Stimulated activated CD8-positive, alpha-beta memory T cell treated with anti-CD3 and anti-CD28 coated beads, Interleukin-4, amount 100 ng/mL, for 24 hours (primary cell): ENCODE data around the gene LIPC.

Experiments
- DNase-seq: peaks from one replicate; pipeline ENCODE4 v3.0.0-alpha.2; 2020; ENCODE audit warnings: low read depth

LIPC gene

DNA sequence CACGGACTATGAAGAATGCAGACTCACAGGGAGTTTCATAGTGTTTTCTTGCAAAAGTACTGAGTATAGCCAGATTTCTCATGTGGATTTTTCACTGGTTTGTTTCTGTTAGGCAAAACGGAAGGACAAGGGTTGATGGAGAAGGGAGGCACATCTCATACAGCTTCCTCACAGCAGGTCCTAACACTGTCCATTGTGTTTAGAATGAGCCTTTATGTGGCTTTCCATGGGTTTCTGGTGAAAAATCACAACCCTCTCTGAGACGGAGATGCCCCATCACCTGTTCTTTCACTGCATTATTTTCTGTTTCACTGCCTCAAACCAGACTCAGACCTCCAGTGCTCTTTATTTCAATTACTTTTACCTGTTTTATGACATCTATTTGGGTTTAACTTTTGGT is 25.0 kb upstream of the LIPC start:
- no peak for DNase-seq

DNA sequence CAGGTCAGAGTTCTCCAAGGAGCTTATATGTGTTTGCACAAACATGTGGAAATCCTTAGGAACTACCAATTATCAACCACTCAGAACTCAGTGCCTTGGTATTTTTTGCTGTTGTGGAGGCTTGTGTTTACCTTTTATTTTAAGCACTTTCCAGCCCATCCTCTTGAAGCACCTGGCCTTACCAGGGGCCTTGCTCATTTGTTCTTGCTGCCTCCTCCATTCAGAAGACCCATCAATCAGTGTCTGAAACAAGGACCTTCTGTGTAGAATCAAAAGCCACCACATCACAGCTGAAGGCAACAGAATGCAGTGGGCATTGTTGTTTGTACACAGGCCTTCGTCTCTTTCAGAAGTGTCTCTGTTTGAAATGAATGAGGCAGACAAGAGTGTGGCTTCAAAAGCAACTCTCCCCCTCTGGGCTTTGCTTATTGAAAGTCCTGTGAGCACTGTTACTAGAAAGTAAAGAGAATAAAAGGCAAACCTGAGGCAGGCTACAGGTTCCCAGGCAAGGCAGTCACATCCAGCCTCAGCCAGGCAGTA is 24.5 kb upstream of the LIPC start:
- no peak for DNase-seq

GRCh38 chr15:58407778-58408177 is 24.0 kb upstream of the LIPC start:
- DNase-seq = no peak

GRCh38 chr15:58409861-58410260 is 21.9 kb upstream of the LIPC start:
- DNase-seq = no peak

- DNase-seq = peak; percentile 7
These were observed 21.4 kb upstream of the LIPC start for GRCh38 chr15:58410353-58410752.

- DNase-seq = no peak
These were observed 18.5 kb upstream of the LIPC start for GRCh38 chr15:58413253-58413652.

DNA sequence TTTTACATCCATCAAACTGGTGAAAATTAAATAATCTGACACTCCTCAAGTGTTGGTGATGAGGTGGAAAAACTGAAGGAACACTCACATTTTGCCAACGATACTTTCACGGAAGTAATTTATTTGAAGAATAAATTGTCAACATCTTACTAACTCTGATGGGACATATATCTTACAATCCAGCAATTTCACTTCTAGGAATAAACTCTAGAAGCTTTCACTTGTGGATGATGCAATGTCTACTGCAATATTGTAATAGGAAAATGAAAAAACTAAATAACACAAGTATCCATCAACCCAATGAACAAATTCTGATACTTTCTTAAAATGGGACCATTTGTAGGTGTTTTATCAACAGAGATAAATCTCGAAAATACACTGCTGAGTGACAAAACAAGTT is 16.2 kb upstream of the LIPC start:
- DNase-seq = no peak

DNA sequence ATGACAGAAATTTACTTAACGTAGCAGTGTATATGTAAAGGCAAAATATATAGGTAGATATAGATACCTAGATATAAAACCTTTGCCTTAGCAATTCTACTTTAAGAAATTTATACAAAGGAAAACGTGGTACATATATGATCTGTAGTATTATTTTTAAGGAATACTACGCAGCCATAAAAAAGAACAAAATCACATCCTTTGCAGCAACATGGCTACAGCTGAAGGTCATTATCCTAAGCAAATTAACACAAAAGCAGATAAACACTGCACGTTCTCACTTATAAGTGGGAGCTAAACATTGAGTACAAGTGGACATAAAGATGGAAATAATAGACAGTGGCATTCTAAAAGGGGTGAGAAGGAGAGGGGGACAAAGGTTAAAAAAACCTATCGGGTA is 14.8 kb upstream of the LIPC start:
- DNase-seq = no peak

- no peak for DNase-seq
These were observed 13.7 kb upstream of the LIPC start for GRCh38 chr15:58418135-58418534.

DNA sequence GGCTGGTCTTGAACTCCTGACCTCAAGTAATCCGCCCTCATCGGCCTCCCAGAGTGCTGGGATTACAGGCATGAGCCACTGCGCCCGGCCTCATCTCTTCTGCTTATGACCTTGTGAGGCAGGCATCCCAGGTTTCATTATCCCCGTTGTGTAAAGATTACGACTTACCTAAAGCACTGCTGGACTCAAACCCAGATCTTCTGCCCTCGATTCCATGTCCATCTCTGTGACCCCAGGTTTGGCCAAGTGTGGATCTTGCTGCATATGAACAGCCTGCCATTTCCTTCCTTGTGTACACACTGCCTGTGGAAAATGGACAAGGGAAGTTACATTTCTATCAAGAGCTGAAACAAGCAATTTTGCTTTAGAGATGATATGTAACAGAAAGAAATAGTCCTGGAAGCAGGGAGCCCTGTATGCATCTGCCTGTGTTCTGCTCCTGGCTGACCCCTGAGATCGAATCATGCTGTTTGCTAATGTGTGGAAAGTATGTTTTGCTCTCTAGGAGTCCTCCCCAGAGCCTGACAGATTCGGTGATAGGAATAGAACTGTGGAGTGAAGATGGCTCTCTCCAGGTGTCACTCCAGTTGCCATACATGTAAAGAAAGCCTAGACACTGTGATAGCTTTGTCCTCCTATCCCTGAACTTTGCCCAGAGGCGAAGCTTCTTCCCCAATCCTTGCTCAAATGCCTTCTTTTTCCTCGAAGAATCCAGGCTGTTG is 11.8 kb upstream of the LIPC start:
- no peak for DNase-seq

- DNase-seq = no peak
These were observed 11.2 kb upstream of the LIPC start for GRCh38 chr15:58420579-58421043.

GRCh38 chr15:58423205-58423604 is 8.6 kb upstream of the LIPC start:
- no peak for DNase-seq

DNA sequence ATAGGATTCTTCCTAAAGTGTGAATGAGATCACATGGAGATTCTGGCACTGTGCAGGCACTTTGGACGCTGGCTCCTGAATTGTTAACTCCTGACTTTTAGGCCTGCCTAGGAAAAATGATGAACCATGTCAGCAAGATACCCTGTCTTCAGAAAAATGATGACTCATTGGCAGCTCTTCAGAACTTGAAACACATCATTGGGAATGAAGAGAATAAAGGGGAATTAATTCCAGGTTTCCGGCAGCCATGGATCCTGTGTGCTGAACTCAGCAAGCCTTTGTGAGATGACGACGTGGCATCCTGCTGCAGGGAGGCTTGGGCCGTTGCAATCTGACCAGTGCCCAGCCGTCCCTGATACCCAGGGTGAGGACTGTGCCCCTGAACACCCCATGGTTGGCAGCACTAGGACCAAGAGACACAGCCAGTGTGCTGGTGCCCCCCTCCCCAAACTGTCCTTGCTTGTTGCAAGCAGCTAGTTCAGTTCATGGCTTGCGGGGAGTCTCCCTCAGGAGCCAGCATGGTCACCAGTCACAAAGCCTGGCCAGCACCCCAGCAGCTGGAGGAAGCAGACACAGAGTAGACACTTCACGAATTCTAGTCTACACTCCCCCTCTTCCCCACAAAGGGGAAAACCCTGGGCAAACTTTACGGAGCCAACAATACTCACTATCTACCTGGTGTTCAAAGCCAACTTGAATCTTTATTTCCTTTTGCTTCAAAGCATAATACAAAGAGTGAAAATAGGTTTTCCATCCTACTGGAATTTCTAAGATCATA is 7.8 kb upstream of the LIPC start:
- DNase-seq = no peak

DNA sequence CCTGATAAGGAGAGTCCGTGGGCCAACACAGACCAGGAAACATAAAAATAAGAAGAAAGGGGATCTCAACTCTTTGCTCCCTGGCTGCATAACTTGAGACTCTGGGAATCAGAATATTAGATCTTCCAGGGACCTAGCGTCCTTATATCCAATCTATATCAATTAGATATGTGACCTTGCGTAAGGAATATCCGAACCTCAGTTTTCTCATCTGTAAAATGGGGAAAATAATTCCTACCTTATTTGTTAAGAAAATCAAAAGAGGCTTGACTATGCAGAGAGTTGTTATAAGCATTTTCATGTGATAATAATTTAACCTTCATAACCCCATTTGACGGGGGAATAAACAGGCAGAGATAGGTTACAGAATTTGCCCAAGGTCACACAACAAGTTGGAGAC is 7.1 kb upstream of the LIPC start:
- no peak for DNase-seq

DNA sequence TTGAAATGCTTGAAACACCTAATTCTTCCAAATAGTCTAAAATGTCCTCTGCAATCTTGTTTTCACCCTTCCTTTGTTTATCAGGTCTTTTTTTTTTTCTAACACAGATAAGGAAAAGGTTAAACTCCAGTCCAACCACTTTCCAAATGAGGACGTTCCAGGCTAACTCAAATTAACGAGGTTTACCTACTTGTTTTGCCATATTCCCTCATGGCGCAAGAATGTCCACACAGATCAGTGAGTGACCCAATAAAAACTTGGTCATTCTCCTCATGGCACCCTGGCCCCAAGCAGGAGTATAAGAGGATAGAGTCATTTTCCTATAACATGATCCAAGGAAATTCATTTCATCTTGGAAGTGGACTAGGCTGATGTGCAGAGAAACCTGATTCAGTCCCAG is 6.6 kb upstream of the LIPC start:
- no peak for DNase-seq

- DNase-seq = no peak
These were observed 6.0 kb upstream of the LIPC start for GRCh38 chr15:58425834-58426233.

GRCh38 chr15:58426501-58426900 is 5.3 kb upstream of the LIPC start:
- DNase-seq = no peak

- DNase-seq = no peak
These were observed 3.8 kb upstream of the LIPC start for GRCh38 chr15:58427987-58428386.

- DNase-seq = no peak
These were observed 1.5 kb upstream of the LIPC start for GRCh38 chr15:58430224-58430787.

GRCh38 chr15:58432401-58432800 is 610 bp downstream of the LIPC start:
- no peak for DNase-seq

- DNase-seq = no peak
These were observed 2.0 kb downstream of the LIPC start for GRCh38 chr15:58433597-58434333.

GRCh38 chr15:58434334-58434875 is 2.6 kb downstream of the LIPC start:
- no peak for DNase-seq
